Activated T-cell treated with anti-CD3 and anti-CD28 coated beads for 24 hours (primary cell): ENCODE measurements around the gene FNDC3B.

Experiments
- DNase-seq: peaks from one replicate; pipeline ENCODE4 v3.0.0-alpha.2; 2020; ENCODE audit warnings: low read depth

Gene FNDC3B

DNA sequence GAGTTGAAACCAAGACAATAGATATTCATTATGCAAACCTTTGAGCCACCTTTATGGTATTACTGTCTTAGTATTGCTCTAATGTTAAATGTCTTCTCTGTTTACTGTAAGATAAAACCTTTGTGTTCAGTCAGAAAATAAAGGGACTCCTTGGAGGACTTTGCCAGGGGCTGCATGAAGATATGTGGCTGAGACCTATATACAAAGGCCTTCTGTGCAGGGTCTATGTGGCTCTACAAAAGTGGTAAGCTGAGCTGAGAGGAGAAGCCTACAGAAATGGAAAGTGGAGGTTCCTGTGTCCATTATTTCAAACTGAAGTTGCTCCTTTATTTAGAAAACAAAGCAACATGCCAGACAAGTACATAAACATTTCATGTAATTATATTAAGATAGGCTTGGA is 131.5 kb downstream of the FNDC3B start:
- no peak for DNase-seq

DNA sequence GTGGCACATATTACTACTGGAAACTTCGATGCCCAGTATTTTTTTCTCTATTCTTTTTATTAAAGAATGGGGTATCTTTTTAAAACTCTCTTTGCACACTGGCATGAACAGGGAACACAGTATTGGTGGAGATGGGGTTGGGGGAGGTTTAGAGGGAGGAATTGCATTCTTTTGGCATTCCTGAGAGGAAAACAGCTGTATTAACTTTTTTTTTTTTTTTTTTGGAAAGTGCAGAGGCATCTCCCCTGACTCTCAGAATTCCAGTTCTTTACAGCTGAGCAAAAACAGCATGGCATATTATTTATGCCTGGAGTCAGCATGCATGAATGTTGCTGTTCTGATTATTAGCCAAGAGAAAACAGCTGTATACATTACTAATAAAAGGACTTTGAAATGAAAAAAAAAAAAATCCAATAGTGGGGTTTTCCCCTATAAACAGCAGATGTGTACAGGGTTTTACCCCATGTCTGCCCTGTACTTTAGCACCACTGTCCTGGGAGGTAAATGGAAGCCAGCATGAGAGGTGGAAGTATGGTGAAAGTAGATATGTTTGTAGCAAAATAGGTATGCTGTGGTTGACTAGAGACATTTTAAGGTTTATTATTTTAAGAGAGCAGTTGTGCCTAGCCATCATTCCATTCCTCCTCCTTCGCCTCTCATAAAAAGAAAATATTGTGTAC is 132.2 kb downstream of the FNDC3B start:
- DNase-seq, result no peak

DNA sequence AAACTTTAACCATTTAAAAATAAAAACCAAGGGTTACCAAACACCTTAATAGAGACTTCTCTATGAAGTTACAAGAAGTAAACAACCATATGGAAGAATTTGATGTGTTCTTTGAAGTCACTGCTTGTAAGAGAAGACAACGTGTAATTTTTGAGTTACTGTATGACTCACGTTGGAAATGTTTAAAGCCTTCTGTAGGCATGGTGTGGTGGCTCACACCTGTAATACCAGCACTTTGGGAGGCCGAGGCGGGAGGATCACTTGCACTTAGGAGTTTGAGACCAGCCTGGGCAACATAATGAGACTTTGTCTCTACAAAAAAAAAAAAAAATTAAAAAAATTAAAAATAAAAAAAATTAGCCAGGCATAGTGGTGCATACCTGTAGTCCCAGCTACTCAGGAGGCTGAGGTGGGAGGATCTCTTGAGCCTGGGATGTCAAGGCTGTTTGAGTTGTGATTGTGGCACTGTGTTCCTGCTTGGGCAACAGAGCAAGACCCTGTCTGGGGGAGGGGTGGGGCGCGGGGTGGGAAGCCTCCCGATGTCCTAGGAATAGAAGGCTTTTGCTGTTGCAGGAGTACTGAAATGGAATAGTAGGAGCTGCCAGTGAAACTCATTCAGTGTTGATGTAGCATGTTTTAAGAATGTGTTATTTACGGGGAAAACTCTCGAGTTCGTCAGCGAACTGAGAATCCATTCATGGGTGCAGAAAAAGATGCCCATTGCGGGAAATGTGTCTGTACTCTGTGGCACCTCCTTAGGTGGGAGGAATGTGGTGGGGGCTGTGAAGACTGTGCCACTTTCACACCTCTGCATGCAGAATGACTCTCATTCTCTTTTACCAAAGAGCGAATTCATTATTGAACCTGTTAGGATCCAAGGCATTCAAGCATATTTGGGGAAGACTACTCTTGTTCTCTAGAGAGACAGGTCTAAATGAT is 134.2 kb downstream of the FNDC3B start:
- DNase-seq, result no peak

DNA sequence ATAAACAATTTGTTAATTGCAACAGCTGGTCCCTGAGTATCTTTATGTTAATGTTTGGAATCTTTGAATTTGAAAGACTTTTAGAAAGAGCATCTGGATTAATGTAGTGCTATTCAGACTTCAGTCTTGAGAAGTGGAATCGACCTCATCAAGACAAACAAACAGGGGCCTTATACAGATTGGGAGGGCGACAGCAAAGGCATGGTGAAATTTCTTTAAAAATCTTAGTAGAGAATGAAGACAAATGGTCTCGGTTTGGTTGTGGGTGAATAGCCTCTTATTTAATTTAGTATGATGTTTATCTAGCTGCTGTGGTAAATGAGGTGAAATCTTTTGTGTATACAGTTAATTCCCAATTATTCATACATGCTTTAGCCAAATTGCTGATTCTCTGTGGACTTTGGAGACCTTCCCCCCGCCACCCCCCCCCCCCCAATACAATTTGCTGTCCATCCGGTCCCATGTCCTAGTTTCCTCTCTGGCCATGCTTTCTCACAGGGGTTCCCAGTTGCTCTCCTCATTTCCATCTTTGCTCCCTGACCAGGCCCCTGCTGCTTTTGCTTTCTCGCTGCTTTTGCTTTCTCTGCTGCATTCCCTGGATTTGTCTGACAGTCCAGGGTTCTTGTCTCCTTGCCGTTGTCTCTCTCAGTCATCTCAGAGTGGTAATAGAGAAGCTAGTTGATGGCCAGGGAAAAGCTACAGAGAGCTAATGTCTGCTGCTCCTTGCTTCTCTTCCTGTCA is 135.3 kb downstream of the FNDC3B start:
- DNase-seq, result no peak

DNA sequence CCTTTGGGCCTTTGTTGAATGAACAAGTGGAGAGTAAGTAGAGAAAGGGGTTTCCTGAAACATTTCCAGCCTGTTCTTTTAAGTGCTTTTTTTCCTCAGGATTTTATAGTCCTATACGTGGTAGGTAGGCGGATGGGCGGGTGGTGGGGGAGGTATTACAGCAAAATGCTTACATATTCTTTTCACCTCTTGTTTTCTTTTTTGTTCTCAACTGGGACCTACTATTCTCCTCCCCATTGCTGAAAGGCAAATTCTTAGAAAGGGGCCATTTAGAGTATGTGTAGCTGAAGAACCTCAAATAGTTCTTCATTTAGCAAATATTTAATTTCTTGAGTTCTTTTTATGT is 135.8 kb downstream of the FNDC3B start:
- no peak for DNase-seq

DNA sequence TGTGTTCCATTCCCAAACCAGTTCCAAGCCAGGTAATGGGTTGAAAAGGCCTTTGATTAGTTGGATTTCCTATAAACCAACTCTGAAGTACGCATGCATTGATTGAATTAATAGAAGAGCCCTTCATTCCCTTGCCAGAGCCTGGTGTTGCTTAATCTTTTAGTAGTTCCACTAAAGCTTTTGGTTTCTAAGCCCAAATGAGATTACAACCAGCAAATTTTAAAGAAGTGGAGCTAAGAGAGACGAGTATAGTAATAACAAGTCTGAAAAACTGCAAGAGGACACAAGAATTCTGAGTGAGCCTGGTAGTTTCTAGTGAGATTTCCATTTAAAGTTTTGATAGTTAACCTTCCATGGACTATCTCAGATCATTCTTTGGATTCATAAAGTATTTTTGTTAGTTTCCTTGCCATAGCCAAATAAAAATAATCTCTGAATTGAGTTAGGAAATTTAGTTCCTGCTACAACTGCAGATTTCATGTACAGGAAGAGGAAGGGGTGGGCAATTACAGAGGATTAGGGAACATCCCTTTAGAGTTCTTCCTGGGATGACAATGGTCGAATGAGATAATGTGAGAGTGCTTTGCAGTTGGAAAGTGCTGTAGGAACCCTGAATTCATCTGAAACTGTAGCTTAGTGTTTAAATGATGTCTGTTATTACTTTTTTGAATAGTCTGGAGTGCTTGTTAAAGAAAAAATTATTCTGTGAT is 136.8 kb downstream of the FNDC3B start:
- DNase-seq, result no peak

DNA sequence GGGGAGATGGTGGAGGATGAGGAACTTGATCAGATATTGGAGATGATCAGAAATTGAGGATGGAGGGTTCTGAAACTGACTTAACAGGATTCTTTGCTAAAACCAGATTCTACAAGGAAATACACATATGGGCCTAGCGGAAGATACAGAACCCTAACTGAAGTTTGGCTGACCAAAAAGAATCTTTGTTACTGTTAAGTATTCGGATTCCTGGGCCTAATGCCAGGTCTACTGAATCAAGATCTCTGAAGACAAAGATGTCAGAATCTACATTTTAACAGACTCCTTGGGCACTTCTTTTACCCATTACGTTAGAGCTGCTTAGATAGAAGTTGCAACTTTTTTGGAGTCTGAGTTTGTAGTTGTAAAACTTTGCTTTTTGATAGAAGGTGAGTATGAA is 137.7 kb downstream of the FNDC3B start:
- no peak for DNase-seq

DNA sequence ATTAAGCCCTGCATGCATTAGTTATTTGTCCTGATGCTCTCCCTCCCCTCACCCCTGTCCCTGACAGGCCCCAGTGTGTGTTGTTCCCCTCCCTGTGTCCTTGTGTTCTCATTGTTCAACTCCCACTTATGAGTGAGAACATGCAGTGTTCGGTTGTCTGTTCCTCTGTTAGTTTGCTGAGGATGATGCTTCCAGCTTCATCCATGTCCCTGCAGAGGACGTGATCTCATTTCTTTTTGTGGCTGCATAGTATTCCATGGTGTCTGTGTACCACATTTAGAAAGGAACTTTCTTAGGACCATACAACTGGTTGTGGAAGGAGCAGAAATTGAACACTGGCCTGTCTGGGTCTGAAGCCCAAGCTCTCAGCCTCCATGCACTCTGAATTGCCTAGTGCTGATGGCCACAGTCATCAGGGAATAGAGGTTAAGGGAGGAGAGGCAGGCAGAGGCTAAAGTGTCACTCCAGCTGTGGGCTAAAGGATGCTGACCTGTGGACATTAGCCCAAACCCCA is 138.5 kb downstream of the FNDC3B start:
- no peak for DNase-seq

DNA sequence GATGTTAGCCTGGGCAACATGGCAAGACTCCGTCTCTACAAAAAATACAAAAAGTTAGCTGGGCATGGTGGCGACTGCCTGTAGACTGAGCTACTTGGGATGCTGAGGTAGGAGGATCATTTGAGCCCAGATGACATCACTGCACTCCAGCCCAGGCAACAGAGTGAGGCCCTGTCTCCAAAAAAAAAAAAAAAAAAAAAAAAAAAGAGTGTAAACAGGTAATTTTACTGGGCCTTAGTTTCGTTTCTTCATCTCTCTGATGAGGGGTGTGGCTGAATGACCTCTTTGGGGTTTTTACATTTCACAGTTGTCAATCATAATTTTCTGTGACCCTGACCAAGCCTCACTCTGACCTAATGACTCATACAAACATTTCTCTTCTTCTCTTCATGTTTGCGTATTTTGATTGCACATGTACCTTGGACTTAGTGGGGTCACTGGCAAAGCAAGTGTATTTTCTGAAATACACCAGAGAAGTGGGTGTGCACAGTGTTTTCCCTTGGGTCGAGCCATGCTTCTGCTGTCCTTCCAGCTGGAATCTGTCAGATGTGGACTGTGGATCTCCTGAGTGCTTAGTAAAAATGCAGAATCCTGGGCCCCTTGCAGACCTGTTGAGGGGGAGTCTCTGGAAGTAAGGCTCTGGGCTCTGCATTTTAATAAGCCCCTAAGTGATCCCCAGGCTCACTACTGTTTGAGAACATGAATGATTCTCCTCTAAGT is 140.5 kb downstream of the FNDC3B start:
- no peak for DNase-seq

DNA sequence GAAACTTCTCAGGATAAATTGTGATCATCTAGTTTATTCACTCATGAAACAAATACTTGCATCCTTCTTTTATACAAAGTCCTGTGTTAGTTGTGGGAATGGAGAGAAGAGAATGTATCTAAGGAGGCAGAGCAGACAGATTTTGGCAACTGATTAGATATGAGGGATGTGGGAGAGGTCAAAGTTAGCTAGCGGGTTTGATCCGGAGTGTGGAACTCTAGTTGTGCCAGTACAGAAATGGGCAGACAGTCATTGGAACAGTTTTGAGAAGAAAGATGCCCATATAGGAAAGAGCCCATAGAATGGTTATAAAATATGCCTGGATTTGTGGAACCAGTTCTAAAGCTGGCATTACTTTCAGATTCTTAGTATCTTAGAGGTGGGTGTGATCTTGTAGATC is 141.1 kb downstream of the FNDC3B start:
- DNase-seq, result no peak

DNA sequence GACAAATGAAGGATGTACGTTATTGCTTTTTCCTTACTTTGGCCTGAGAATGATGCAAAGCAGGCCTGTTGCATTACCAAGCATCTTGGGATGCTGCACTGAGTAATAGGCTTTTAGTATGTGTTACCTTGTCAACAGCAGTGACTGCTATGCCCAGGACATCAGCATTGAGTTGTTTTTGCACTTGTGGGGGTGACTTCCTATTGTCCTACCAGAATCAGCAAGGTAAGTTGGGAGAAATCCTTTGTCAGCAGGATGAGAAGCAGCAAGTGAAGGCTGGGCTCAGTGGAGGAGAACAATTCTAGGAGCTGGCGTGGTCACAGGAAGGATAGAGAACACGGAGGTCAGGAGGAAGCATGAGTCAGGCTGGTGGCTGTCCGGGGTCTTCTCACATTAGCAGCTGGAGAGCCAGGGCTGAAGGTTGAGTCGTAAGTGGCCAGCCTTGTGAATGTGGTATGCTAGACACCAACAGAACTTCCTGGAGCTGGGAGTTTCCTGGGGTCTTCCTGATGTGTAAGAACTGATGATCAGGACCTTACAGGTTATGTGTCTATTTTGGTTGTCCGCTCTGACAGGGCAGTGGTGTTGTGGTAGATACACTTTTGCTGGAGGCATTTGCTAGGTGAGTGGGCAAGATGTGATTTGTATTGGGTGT is 142.7 kb downstream of the FNDC3B start:
- no peak for DNase-seq

DNA sequence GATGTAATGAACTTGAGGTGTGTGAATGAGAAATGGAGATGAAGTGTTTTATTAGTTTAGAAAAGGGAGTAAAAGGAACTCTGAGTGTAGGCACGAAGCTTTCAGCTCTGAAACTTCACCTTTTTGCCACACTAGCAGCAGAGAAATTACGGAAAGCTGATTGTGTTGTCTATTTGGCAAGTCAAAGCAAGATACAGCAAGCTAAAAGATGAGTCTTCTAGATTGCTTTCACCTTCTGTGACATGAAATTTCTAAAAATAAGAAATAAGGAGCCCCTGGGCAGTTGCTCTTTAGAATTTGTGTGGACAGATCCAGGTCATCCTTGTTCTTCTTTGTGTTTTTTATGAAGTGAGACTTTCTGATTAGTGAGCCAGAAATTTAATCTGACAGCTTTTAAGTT is 143.4 kb downstream of the FNDC3B start:
- DNase-seq, result no peak

DNA sequence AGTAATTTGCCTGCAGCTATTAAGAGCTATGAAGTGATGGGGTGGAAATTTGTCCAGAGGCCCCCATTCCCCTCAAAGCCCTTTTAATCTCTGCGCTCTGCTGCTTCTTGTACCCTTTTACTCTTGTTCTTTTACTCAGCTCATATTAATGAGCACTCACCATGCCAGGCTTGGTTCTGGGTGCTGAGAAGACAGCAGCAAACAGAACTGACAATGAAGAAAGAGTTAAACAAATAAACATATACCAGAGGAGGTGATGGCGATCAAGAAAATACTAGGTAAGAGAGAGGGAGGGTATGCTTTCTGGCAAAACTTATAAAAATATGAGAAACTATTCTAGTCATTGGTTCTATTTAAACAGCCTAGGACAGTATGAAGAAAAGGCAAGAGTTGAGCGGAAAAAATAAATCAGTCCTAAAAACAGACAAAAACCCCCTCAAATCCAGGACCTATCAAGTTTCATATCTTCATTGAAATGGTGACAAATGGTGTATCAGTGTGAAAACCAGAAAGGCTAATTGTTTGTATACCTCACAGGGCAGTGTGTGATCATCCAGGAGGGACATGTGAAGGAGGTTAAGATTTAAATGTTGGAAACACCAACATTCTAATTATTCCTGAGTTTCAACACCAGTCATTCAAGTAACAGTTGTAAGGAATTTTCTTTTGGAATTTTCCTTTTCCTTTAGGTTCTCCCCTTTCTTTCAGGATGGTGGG is 144.9 kb downstream of the FNDC3B start:
- no peak for DNase-seq

DNA sequence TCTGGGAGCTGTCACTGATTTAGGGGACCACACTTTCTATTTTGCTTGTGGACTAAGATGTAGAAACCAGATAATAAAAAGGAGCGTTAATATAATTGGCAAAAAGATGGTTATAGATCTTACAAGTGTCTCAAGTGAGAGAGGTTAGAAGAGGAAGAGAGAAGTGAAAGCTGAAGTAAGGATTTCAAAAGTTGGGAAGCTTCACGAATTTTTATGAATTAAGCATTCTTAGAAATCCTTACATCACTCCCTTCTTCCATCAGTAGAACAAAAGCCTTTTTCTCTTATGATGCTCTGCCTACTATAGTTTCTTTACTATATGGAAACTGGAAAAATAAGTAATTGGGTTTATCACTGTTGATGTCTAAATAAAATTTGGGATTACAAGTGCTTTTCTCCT is 146.5 kb downstream of the FNDC3B start:
- DNase-seq, result no peak

DNA sequence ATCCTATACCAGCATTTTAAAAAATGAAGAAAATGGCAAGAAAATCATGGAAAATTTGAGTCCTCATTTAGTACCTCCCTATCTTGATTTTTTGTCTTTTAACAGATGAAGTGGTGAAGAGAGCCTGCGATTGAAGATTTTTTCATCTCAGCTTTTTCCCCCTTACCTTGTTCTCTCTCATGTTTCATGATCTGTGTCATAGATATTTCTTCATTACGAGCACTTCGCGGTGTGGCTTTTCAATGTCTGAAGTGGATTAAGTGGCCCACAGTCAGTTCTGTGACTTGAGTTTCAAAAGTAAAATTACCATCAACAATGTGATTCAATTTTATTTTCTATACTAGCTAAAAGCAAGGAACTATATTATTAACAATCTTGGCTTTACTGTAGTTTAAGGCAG is 147.2 kb downstream of the FNDC3B start:
- no peak for DNase-seq

DNA sequence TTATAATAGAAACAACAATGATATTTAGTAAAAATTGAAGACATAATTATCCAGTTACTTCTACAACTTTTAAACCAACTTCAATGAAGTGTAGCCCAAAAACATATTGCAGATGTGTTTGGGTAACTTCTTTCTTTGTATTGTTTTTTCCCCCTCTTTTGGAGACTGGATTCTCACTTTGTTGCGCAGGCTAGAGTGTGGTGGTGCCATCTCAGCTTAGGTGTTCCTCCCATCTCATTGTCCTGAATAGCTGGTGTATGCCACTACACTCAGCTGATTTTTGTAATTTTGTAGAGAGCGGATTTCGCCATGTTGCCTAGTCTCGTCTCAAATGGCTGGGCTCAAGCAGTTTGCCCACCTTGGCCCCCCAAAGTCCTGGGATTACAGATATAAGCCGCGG is 148.1 kb downstream of the FNDC3B start:
- no peak for DNase-seq

DNA sequence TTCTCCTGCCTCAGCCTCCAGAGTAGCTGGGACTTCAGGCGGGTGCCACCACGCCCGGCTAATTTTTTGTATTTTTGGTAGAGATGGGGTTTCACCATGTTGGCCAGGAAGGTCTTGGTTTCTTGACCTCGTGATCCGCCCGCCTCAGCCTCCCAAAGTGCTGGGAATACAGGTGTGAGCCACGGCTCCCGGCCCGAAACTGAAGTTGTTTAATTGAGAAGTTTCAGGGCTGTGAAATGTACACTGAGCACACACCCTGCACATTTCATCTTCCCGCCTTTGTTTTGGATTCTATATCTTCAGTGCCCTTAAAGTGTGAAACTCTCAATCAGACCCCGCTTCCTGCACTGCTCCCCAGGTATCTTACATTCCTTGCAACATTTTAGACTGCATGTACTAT is 149.1 kb downstream of the FNDC3B start:
- no peak for DNase-seq

DNA sequence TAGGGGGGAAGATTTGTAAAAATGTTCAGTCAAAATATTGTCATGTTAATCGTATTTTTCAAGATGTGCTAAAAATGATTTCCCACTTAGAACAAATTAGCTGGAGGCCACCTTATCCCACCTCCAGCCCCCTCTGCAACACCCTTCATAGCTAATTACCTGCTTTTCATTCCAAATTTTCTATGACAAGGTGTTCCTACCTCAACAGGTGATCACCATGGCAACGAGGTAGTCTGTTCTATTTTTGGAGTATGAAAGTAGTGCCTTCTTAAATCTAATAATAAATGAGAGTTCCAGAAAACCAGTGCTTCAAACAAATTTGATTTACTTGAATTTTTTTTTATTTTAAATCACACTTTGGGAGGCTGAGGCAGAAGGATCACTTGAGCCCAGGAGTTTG is 149.8 kb downstream of the FNDC3B start:
- DNase-seq, result no peak

DNA sequence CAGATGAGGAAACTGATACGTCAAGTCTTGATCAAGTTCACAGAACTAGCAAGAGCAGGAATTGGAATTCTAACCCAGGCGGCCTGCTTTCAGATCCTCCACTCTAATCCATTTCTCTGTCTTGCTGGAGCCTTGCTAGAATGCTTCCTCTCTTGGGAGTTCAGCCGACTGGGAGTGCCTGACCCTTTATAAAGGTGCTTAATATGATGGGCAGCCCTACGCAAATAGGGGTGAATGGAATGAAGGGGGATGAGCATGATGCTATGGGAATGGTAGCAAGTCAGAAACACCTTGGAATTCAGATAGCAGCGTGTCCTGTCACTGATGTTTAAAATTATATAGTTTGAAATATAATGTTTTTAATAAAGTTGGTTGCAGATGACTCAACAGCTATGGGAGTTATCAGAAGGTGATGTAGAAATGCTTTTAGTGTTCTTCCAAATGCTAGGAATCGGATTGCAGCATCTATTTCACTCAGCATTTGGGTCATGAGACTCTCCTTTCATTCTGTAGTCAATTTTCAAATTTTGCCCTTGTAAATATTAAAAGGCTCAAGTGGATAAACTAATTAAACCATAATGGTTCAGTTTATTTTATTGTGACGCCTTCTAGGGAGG is 150.7 kb downstream of the FNDC3B start:
- no peak for DNase-seq

DNA sequence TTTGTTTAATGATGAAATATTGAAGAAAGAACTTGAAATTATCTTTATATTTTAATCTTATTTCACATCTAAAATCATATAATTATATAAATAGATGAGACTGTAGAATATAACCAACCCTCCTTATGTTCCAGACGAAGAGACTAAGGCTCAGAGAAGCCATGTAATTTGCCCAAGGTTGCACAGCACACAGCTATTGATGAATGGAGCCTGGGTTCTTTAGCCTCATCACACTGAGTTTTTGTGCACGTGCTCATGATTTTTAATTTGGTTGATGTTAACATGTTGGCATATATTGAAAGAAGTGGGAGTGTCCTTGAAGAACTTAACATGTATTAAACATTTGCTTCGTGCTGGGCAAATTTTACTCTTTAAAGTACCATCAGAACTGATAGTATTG is 151.6 kb downstream of the FNDC3B start:
- DNase-seq, result no peak
